ENCODE measurements around the gene SPINDOC. TPM values are rescaled to one million over a fixed set of nuclear protein-coding genes. Genes with fewer than 3 reads are reported as not detected.

SPINDOC gene, protein sequence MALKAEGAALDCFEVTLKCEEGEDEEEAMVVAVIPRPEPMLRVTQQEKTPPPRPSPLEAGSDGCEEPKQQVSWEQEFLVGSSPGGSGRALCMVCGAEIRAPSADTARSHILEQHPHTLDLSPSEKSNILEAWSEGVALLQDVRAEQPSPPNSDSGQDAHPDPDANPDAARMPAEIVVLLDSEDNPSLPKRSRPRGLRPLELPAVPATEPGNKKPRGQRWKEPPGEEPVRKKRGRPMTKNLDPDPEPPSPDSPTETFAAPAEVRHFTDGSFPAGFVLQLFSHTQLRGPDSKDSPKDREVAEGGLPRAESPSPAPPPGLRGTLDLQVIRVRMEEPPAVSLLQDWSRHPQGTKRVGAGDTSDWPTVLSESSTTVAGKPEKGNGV
- 25.4 to 36.0 TPM (median 32.2 TPM) in 3 replicates for total RNA-seq
- long read RNA-seq, partial matches to known transcripts, result 0 of 2 reads
- long read RNA-seq, other reads (novel, unspliced or antisense), result 1 of 2 reads

- no peaks in the 10 kb centered on the region for H3K9me3 Mint-ChIP-seq (ENCODE audit: low read depth)
- no peak for TF ChIP-seq CTCF (IDR thresholded peaks at IDR 0.05)
- no peaks in the 10 kb centered on the region for H3K27me3 Mint-ChIP-seq (ENCODE audit: low read depth)
- no peak for DNase-seq (ENCODE audit: low spot score)
- H3K27ac Mint-ChIP-seq (ENCODE audit: unreplicated experiment), result peak within 1 kb of the TSS; percentile 84
- H3K36me3 Mint-ChIP-seq (ENCODE audit: low read depth), result peaks cover 5% of the 10 kb centered on the region
- peak within 1 kb of the TSS; percentile 83 for H3K4me3 Mint-ChIP-seq (ENCODE audit: unreplicated experiment)
- peaks cover 36% of the 10 kb centered on the region for H3K4me1 Mint-ChIP-seq (ENCODE audit: low read depth)
Observed at GRCh38 chr11:63813035-63813562, at the start of gene SPINDOC. SPINDOC (plus strand) TSS chr11:63813456; CDS start chr11:63813687, 231 bp downstream.

DNA sequence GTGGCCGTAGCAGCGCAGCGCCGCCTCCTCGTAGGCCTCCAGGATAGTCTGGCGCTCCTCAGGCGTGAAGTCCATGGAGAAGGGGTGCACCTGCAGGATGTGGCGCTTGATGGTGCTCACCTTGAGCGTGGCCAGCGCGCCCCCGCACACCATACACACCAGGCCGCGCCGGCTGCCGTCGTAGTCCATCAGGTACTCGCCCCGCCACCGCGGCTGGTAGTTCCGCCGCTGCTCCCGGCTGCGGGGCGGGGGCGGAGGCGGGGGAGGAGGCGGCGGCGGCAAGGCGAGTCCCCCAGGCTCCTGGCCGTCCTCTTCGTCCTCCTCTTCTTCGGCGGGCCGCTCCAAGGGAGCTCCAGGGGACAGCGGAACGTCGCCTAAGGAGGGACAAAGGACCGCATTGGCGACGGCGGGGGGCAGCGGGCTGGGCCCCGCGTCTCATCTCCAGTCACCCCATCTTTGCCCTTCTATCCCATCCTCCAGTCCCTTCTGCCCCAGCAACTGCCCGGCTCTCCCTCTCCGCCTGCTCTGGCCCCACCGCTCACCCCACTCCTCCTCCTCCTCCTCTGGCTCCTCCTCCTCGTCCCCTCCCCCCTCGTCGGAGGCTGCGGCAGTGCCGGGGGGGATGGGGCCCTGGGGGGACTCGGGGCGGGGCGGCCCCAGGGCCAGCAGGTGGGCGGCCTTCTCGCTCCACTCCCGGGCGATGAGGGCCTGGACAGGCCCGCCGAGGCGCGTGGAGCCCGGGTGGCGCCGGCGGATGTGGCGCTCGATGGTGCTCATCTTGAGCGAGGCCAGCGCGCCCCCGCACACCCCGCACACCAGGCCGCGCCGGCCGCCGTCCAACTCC is 49.5 kb upstream of the SPINDOC start:
- Mint-ChIP-seq H3K27me3 (ENCODE audit: low read depth) (no peaks in the 10 kb centered on the region), H3K4me3 (ENCODE audit: unreplicated experiment) (no peak overlapping the region), H3K36me3 (ENCODE audit: low read depth) (peaks cover 5% of the 10 kb centered on the region), H3K4me1 (ENCODE audit: low read depth) (peaks cover 29% of the 10 kb centered on the region), H3K27ac (ENCODE audit: unreplicated experiment) (no peak overlapping the region), H3K9me3 (ENCODE audit: low read depth) (no peaks in the 10 kb centered on the region)
- DNase-seq (ENCODE audit: low spot score), result no peak
- TF ChIP-seq CTCF (IDR thresholded peaks at IDR 0.05), result no peak

DNA sequence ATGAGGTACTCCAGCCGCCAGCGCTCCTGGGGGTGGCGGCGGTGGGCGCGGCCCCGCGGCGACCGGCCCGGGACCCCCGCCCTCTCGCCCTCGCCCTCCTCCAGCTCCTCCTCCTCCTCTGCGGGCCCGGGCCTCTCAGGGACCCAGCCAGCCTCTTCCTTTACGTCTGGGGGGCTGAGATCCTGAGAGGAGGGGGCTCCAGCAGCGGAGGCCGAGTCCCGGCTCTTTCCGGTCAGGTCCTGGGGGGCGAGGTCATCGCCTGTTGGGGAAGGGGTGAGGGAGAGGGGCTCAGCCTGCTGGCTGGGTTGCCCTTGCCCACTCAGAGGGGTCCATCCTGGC is 48.9 kb upstream of the SPINDOC start:
- no peak overlapping the region for H3K27ac Mint-ChIP-seq (ENCODE audit: unreplicated experiment)
- peaks cover 29% of the 10 kb centered on the region for H3K4me1 Mint-ChIP-seq (ENCODE audit: low read depth)
- no peak overlapping the region for H3K4me3 Mint-ChIP-seq (ENCODE audit: unreplicated experiment)
- H3K36me3 Mint-ChIP-seq (ENCODE audit: low read depth), result peaks cover 5% of the 10 kb centered on the region
- H3K27me3 Mint-ChIP-seq (ENCODE audit: low read depth), result no peaks in the 10 kb centered on the region
- H3K9me3 Mint-ChIP-seq (ENCODE audit: low read depth), result no peaks in the 10 kb centered on the region
- no peak for DNase-seq (ENCODE audit: low spot score)
- no peak for TF ChIP-seq CTCF (IDR thresholded peaks at IDR 0.05)

DNA sequence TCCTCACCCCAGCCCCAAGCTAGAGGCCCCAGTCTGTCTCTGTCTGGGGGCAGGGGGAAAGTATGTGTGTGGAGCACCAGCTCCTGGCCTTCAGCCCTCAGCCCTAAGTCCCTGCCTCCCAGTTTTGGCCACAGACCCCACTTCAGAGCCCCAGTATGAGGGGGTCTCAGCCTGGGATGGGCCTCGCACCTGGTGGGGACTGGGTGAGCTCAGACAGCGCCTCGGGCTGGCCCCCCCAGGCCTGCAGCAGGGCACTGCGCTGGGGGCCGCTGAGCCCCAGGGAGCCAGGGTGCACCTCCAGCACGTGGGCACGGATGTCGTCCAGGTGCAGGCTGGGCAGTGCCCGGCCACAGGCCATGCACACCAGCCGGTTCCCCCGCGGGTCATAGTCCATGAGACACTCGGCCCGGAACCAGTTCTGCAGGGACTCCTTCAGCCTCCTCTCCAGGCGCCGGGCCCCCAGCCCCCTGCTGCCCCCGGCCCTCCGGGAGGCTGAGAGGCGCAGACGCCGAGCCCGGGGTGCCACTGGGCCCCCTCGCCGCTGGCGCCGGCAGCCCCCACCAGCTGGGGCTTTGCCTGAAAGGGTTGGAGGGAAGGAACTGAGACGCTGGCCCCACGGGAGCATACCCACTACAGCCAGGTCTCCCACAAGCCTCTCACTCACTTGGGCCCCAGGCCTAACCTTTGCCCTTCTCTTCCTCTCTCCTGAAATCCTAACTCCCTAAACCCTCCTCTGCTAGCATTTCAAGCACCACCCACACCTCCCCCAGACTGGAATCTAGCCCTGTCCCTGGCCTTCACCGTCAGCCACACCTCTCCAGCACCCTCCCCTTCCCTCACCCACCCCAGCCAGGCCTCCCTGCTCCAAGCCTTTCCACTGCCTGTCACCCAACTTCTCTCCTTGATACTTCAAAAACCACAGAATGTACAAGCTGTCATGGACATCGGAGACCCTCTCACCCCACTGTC is 48.3 kb upstream of the SPINDOC start:
- H3K4me1 Mint-ChIP-seq (ENCODE audit: low read depth), result peaks cover 31% of the 10 kb centered on the region
- H3K4me3 Mint-ChIP-seq (ENCODE audit: unreplicated experiment), result no peak overlapping the region
- no peaks in the 10 kb centered on the region for H3K9me3 Mint-ChIP-seq (ENCODE audit: low read depth)
- no peak for TF ChIP-seq CTCF (IDR thresholded peaks at IDR 0.05)
- peak; percentile 95 for DNase-seq (ENCODE audit: low spot score)
- no peaks in the 10 kb centered on the region for H3K27me3 Mint-ChIP-seq (ENCODE audit: low read depth)
- peaks cover 5% of the 10 kb centered on the region for H3K36me3 Mint-ChIP-seq (ENCODE audit: low read depth)
- H3K27ac Mint-ChIP-seq (ENCODE audit: unreplicated experiment), result no peak overlapping the region
